Panc1 (cell line): ENCODE measurements around the gene ANTXR1. TPM values are rescaled to one million over a fixed set of nuclear protein-coding genes. Genes with fewer than 3 reads are reported as not detected.

Experiments
- ATAC-seq: fragments of 200-7000 bp; cut with Tn5 transposase; 2 replicates; pipeline ENCODE4 v1.9.1; 2020; ENCODE audit warnings: mild to moderate bottlenecking, moderate library complexity
- BruUV-seq: library from RNA; stranded (reverse); fragments of 400-500 nt; replicated peaks from 2 replicates; lab custom pipeline; 2021; lab: Mats Ljungman, UMichigan
- CTCF ChIA-PET: fragments of 300-600 bp; sonication (Branson Sonifier 250); formaldehyde crosslinking; loops from one replicate; lab custom pipeline; 2022; ENCODE audit warnings: antibody characterized with exemption; lab: Charles Lee
- POLR2A ChIA-PET: fragments of 300-600 bp; sonication (Branson Sonifier 250); formaldehyde crosslinking; loops from one replicate; lab custom pipeline; 2022; ENCODE audit warnings: antibody characterized with exemption; lab: Charles Lee
- DNase-seq: peaks from one replicate; pipeline ENCODE4 v3.0.0-alpha.2; 2010; ENCODE audit warnings: low read depth, low spot score
- H3K27ac ChIP-seq: 2 replicates; pipeline ENCODE4 v1.5.1; 2011; ENCODE audit warnings: mild to moderate bottlenecking, low read length, inconsistent platforms
- H3K27me3 ChIP-seq: fragments of 200-500 bp; sonication (Bioruptor generic); 2 replicates; pipeline ENCODE4 v1.6.0; 2014; ENCODE audit warnings: low read length, inconsistent platforms; ENCODE audit not compliant: control insufficient read depth, insufficient read depth
- H3K36me3 ChIP-seq: fragments of 200-500 bp; sonication (Bioruptor generic); 2 replicates; pipeline ENCODE4 v1.5.1; 2014; ENCODE audit warnings: inconsistent platforms, mild to moderate bottlenecking, low read length, moderate library complexity; ENCODE audit not compliant: control insufficient read depth, insufficient read depth
- H3K4me1 ChIP-seq: 2 replicates; pipeline ENCODE4 v1.5.1; 2011; ENCODE audit warnings: inconsistent platforms, mild to moderate bottlenecking, low read length, moderate library complexity; ENCODE audit not compliant: control insufficient read depth, insufficient read depth
- H3K4me3 ChIP-seq, 2 experiments: 2 replicates each; pipeline ENCODE4 v1.5.1; 2011 to 2012; ENCODE audit warnings: low read depth in 2 of 2, low read length in 2 of 2, mild to moderate bottlenecking in 2 of 2, inconsistent platforms in 1 of 2, moderate library complexity in 1 of 2
- H3K9me3 ChIP-seq: fragments of 200-500 bp; sonication (Bioruptor generic); 2 replicates; pipeline ENCODE4 v1.5.1; 2014; ENCODE audit warnings: low read depth, mild to moderate bottlenecking, inconsistent platforms, low read length, moderate library complexity; ENCODE audit not compliant: control insufficient read depth, insufficient read depth
- CTCF ChIP-seq: fragments of 450-650 bp; IDR thresholded peaks from 2 replicates; pipeline ENCODE4 v1.5.1; 2017; ENCODE audit warnings: mild to moderate bottlenecking
- POLR2AphosphoS5 ChIP-seq: IDR thresholded peaks from 2 replicates; pipeline ENCODE4 v1.6.1; 2012; ENCODE audit warnings: mild to moderate bottlenecking, low read depth, low read length, moderate library complexity
- SIN3A ChIP-seq: IDR thresholded peaks from 2 replicates; pipeline ENCODE4 v1.6.1; 2012; ENCODE audit warnings: low read depth, mild to moderate bottlenecking, low read length, moderate library complexity, borderline replicate concordance; ENCODE audit not compliant: insufficient read depth
- TCF7L2 ChIP-seq: IDR thresholded peaks from 2 replicates; pipeline ENCODE4 v1.6.1; 2011; ENCODE audit warnings: mild to moderate bottlenecking, low read depth, low read length, inconsistent platforms
- in situ Hi-C: cut with HindIII; loops from 2 replicates; pipeline ENCODE4 v1.10.0; 2016; ENCODE audit warnings: low sequenced_read_pairs, low pct_unique_long_range_greater_than_20kb
- intact Hi-C: fragments of 100-400 bp; cut with micrococcal nuclease; formaldehyde crosslinking; loops from one replicate; pipeline ENCODE4 v1.10.0; 2022; ENCODE audit not compliant: unreplicated experiment
- total RNA-seq: library from RNA; stranded (reverse); gene quantifications from one replicate; pipeline ENCODE4 v1.2.1, GENCODE V29; 2021; ENCODE audit not compliant: unreplicated experiment
- TF ChIP-seq, protein P1 (sequence below), 2 experiments: IDR thresholded peaks; 2 replicates each; pipeline ENCODE4 v1.6.1; 2011 to 2012; ENCODE audit warnings: low read depth in 2 of 2, control low read depth in 1 of 2, low read length in 1 of 2, mild to moderate bottlenecking in 1 of 2, moderate library complexity in 1 of 2; ENCODE audit not compliant: insufficient read depth in 1 of 2

The ANTXR1 gene
- total RNA-seq, 1 experiment from 2014 or later: 132 TPM

GRCh38 chr2:69103419-69103818, 90.4 kb downstream of the ANTXR1 start:
- peaks cover 5% of the 10 kb centered on the region; the same call in 1 of the 2 replicates for H3K36me3 ChIP-seq
- CTCF ChIA-PET: no interaction called here
- H3K4me3 ChIP-seq: no peak overlapping the region
- H3K4me1 ChIP-seq: 0 out of 2 replicates have a peak, but pooled peaks cover 2% of the 10 kb centered on the region
- no peak overlapping the region for H3K27ac ChIP-seq
- no TSS peak for BruUV-seq
- in situ Hi-C loops: no loop called here
- no peaks in the 10 kb centered on the region for H3K9me3 ChIP-seq
- POLR2A ChIA-PET: interaction anchor here (0.6 kb wide), 1 partner anchor 20 kb away, joined by 3 read pairs; no protein-coding TSS in a partner anchor
- no peaks in the 10 kb centered on the region for H3K27me3 ChIP-seq
- intact Hi-C loops: no loop called here
- ATAC-seq (no peak), DNase-seq (no peak)
- TF ChIP-seq TCF7L2 (no peak), CTCF (no peak), POLR2AphosphoS5 (no peak), SIN3A (no peak)
- TF ChIP-seq, protein P1, sequence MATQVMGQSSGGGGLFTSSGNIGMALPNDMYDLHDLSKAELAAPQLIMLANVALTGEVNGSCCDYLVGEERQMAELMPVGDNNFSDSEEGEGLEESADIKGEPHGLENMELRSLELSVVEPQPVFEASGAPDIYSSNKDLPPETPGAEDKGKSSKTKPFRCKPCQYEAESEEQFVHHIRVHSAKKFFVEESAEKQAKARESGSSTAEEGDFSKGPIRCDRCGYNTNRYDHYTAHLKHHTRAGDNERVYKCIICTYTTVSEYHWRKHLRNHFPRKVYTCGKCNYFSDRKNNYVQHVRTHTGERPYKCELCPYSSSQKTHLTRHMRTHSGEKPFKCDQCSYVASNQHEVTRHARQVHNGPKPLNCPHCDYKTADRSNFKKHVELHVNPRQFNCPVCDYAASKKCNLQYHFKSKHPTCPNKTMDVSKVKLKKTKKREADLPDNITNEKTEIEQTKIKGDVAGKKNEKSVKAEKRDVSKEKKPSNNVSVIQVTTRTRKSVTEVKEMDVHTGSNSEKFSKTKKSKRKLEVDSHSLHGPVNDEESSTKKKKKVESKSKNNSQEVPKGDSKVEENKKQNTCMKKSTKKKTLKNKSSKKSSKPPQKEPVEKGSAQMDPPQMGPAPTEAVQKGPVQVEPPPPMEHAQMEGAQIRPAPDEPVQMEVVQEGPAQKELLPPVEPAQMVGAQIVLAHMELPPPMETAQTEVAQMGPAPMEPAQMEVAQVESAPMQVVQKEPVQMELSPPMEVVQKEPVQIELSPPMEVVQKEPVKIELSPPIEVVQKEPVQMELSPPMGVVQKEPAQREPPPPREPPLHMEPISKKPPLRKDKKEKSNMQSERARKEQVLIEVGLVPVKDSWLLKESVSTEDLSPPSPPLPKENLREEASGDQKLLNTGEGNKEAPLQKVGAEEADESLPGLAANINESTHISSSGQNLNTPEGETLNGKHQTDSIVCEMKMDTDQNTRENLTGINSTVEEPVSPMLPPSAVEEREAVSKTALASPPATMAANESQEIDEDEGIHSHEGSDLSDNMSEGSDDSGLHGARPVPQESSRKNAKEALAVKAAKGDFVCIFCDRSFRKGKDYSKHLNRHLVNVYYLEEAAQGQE (IDR thresholded peaks at IDR 0.05; ENCODE audit: insufficient read depth in 1 of 2, low read depth in 2 of 2, low read length in 1 of 2): no peak

GRCh38 chr2:69104261-69104660, 91.3 kb downstream of the ANTXR1 start:
- Histone ChIP-seq H3K4me1 (0 out of 2 replicates have a peak, but pooled peaks cover 2% of the 10 kb centered on the region), H3K9me3 (no peaks in the 10 kb centered on the region), H3K36me3 (peaks cover 4% of the 10 kb centered on the region; the same call in 1 of the 2 replicates), H3K27ac (no peak overlapping the region), H3K4me3 (no peak overlapping the region), H3K27me3 (no peaks in the 10 kb centered on the region)
- no peak for ATAC-seq
- DNase-seq: no peak
- in situ Hi-C loops: no loop called here
- intact Hi-C loops: no loop called here
- no TSS peak for BruUV-seq
- POLR2A ChIA-PET: interaction anchor here (0.7 kb wide), 1 partner anchor 13 kb away, joined by 8 read pairs; no protein-coding TSS in a partner anchor
- CTCF ChIA-PET: no interaction called here
- TF ChIP-seq POLR2AphosphoS5 (no peak), SIN3A (no peak), TCF7L2 (no peak), CTCF (no peak)
- TF ChIP-seq, protein P1 (IDR thresholded peaks at IDR 0.05; ENCODE audit: insufficient read depth in 1 of 2, low read depth in 2 of 2, low read length in 1 of 2): no peak
